ENCODE data around the gene NTHL1. TPM values are rescaled to one million over a fixed set of nuclear protein-coding genes. Genes with fewer than 3 reads are reported as not detected.

The NTHL1 gene
- total RNA-seq, result 24.0 TPM

DNA sequence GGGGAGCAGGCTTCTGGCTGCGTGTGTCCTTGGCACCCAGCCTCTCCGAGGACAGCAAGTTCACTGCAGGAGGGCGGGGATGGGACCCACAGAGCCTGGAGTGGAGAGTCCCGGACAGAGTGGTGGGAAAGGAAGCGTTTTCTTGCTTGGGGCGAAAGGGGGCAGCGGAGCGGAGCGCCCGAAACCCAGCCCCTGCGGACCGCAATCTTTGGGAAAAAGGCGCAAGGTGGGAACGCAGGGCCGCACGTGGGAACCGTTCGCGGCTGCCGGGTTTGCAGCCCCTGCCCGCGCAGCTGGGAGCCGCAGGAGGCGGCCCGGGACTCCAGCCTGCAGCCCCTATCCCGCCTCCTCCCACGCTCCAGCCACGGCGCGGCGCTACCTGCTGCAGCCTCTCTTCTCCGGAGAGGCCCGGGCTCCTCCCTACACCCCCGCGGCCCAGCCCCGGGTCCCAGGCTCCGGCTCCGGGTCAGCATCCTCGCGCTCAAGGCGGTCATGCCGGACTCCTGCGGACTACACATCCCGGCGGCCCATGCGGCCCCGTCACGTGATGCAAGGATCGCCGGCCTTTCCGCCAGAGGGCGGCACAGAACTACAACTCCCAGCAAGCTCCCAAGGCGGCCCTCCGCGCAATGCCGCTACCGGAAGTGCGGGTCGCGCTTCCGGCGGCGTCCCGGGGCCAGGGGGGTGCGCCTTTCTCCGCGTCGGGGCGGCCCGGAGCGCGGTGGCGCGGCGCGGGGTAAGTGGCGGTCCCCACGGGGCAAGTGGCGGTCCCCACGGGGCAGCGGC lies at the start of gene NTHL1, which contains the start of gene TSC2:
Gene NTHL1 (minus strand): TSS at position 505 of the 786 bp plus-strand sequence. CDS start 11 bp downstream, at position 494.
Gene TSC2 (plus strand): TSS at position 656 of the 786 bp plus-strand sequence. CDS start 631 bp downstream, outside the sequence.

DNA sequence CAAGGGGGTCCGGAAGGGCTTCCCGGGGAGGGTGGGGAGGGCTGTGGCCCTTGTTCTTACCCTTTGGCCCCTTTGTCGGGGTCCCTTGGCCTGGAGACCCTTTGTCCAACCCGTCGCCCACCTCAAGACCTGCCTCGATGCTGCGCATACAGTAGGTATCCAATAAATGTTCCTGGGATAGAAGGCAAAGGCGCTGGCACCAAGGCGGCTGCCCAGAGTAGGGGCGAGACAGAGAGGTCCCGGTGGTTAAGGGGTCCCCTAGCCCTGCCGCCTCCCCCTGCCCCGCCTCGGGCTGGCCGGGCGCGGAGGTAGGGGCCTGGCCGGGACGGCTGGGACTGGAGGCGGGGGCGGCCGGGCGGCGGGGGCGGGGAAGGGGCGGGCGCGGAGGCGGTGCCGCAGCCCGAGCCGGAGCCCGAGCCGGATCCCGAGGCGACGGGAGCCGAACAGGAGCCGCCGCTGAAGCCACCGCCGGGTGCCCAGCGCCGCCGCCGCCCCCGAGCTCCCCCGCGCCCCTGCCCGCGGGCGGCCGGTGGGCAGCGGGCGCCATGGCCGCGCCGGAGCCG lies 21.1 kb downstream of the NTHL1 start, which contains the start of gene NHERF2:
Gene NHERF2 (plus strand): TSS at position 442 of the 563 bp plus-strand sequence. CDS start 104 bp downstream, at position 546.

DNA sequence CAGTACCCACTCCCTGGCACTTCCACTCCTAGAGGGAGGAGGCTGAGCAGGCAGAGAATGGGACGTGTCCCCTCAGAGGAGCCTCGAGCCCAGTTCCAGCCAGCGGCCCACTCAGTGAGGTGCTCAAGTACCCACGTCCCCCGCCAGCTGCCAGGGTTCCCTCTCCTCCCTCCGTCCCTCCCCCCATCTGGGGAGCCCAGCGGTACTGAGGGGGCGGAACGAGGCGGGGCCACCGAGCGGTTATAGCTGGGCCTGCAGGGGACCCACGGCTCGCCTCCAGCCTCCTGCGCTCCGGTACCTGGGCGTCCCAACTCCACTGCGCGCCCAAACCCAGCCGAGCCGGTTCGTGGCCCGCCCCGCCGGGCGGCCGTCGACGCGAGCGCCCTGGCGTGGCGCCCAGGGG lies 28.1 kb downstream of the NTHL1 start, which contains the start of gene NPW:
Gene NPW (plus strand): TSS at position 268 of the 403 bp plus-strand sequence.

DNA sequence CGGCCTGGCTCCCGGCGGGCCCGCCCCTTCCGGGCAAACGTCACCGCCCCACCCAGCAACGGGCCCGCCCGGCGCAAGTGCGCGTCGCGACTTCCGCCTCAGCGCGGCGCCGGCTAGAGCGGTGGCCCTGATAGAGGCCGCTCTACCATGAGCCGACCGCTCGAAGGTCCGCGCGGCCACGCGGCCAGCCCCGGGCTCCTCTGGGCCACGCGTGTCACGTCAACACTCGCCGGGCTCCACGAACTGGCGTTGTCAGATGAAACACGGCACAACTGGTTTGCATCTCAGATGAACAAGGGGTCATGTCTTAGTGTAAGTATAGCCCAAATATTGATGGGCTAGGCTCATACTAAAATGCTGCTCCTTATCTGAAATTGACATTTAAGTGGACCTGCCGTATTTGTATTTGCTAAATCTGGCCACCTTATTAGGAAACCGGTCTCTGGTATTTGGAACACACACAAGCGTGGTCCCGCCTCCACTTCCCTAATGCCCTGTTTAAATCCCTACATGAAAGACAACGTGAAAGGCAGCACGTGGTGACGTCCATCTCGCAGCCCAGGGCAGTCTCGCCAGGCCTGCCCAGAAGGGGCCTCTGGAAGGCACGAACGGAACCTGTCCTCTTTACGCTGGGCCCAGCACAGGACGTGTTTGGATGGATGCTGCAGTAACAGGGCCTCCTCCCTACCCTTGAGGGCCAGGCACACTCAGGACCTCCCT lies 37.7 kb downstream of the NTHL1 start, which contains the start of gene ZNF598:
Gene ZNF598 (minus strand): TSS at position 31 of the 720 bp plus-strand sequence.

Small RNA genes lying within 50 kb of the gene (small RNA-seq; reads per million reads assigned to genes)
- gene MIR1225 (ENCODE audit: low replicate concordance), result not detected
- gene RN7SL219P (ENCODE audit: low replicate concordance), result not detected

Other genes with a start within 250 kb of the NTHL1 start
- 73.6 TPM for gene HAGH, start 221.0 kb downstream of the NTHL1 start, total RNA-seq
- gene FAHD1, start 220.6 kb downstream of the NTHL1 start, total RNA-seq, result 98.6 TPM
- gene MEIOB, start 175.7 kb downstream of the NTHL1 start, total RNA-seq, result 0.29 TPM
- gene HS3ST6, start 129.4 kb downstream of the NTHL1 start, total RNA-seq, result 1.2 TPM
- 22.4 TPM for gene MSRB1, start 104.6 kb downstream of the NTHL1 start, total RNA-seq
- 33.3 TPM for gene RPL3L, start 93.1 kb downstream of the NTHL1 start, total RNA-seq
- 130 TPM for gene NDUFB10, start 88.3 kb downstream of the NTHL1 start, total RNA-seq
- 2,517 TPM for gene RPS2, start 83.0 kb downstream of the NTHL1 start, total RNA-seq
- not detected for gene RNF151, start 81.0 kb downstream of the NTHL1 start, total RNA-seq
- 32.2 TPM for gene TBL3, start 75.8 kb downstream of the NTHL1 start, total RNA-seq
- gene NOXO1, start 66.4 kb downstream of the NTHL1 start, total RNA-seq, result 0.47 TPM
- gene GFER, start 63.6 kb downstream of the NTHL1 start, total RNA-seq, result 24.6 TPM
- gene SYNGR3, start 57.9 kb downstream of the NTHL1 start, total RNA-seq, result 3.2 TPM
- gene ZNF598, start 38.0 kb downstream of the NTHL1 start, total RNA-seq, result 20.9 TPM
- 7.0 TPM for gene NPW, start 28.0 kb downstream of the NTHL1 start, total RNA-seq
- gene NHERF2, start 20.9 kb downstream of the NTHL1 start, total RNA-seq, result 109 TPM
- gene TSC2, start 151 bp upstream of the NTHL1 start, total RNA-seq, result 139 TPM
- 162 TPM for gene PKD1, start 88.1 kb upstream of the NTHL1 start, total RNA-seq
- gene RAB26, start 100.8 kb upstream of the NTHL1 start, total RNA-seq, result 0.58 TPM
- gene TRAF7, start 107.9 kb upstream of the NTHL1 start, total RNA-seq, result 40.6 TPM
- gene CASKIN1, start 148.8 kb upstream of the NTHL1 start, total RNA-seq, result 1.6 TPM
- gene MLST8, start 157.6 kb upstream of the NTHL1 start, total RNA-seq, result 31.9 TPM
- gene BRICD5, start 163.0 kb upstream of the NTHL1 start, total RNA-seq, result 5.4 TPM
- gene PGP, start 167.0 kb upstream of the NTHL1 start, total RNA-seq, result 14.0 TPM
- gene E4F1, start 175.8 kb upstream of the NTHL1 start, total RNA-seq, result 37.2 TPM
- 1.3 TPM for gene DNASE1L2, start 188.6 kb upstream of the NTHL1 start, total RNA-seq
- 51.0 TPM for gene ECI1, start 203.8 kb upstream of the NTHL1 start, total RNA-seq
- gene RNPS1, start 220.3 kb upstream of the NTHL1 start, total RNA-seq, result 78.3 TPM